GM18873 (cell line): ENCODE results near the gene ACYP2.
"Not testable (repeated sequence)": the region's sequence is repeated elsewhere in the genome, so short reads cannot be mapped to it uniquely, and the experiment has no call there.

Experiments used
- ATAC-seq: cut with Tn5 transposase; IDR thresholded peaks from one replicate; pipeline ENCODE4 v1.9.1; 2021; ENCODE audit warnings: mild to moderate bottlenecking, moderate library complexity, moderate number of reproducible peaks; ENCODE audit not compliant: unreplicated experiment, low FRiP score

The ACYP2 gene

DNA sequence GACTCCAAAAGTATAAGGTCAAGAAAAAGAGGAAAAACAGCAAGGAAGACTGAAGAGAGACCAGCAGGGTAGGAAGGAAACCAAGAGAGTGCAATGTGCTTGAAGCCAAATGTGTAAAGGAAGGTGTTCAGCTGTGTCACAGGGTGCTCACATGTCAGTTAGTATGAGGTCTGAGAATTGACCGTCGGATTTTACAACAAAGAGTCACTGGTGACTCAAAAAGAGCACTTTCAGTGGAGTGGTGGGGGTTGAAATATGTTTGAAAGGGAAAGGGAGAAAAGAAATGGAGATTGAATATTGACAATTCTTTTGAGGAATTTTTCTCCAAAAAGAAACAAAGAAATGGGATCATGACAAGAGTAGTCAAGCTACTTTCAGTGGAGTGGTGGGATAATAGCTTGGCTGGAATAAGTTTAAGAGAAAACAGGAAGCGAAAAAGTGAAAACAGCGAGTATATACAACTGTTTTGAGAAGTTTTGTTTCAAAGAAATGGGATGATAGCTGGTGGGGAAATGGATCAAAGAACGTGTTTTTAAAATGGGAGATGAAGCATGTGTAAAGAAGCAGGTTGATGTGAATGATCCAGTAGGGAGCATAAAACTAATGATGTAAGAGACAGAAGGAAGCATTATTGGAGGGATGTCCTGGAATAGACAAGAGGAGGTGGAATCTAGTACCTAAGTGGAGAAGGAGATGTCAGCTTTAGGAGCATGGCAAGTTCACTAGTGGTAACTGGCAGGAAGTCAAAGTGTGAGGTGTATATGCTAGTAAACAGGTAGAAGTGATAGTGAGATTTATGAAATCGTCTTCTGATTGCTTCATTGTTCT, 144.2 kb downstream of the ACYP2 start:
- peak; percentile 93 for ATAC-seq

DNA sequence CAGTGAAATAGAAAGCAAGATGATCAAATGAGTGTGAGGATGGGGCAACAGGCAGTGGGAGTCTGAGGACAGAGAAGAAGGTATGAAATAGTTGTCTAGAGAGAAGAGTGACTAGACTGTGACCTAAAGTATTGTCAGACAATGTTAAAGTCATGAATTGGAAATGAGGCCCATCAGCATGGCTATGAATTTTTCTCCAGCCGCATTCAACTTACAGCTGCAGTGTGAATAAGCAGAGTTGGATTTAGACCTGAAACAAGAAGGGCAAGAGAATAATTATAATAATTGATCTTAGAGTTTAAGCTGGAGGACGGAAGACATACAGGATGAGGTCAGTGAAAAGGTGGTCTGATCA, 144.8 kb downstream of the ACYP2 start:
- ATAC-seq: no peak

- no peak for ATAC-seq
Observed at GRCh38 chr2:54261537-54261936, 146.1 kb downstream of the ACYP2 start.

GRCh38 chr2:54262015-54262765, 146.8 kb downstream of the ACYP2 start:
- ATAC-seq: no peak

GRCh38 chr2:54265081-54265480, 149.7 kb downstream of the ACYP2 start:
- ATAC-seq: not testable (repeated sequence)

DNA sequence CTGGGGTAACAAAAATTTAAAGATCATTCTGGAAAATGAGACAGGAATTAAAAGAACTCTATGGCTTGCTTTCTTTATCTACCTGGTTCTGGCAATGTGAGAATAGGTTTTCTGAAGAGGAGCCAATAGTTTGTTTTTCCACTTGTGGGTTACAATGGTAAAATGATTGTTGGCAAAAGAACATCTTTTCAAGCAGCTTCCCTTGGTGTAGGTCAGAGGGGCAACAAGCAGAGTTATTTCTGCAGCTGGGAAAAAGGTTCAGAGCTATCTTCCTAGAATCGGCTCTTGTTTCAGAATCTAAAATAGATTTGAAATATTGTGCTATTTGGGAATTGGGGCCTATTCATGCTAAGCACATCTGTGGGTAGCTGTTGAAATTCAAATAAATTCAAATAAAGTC, 152.2 kb downstream of the ACYP2 start:
- ATAC-seq: no peak

GRCh38 chr2:54271189-54271588, 155.8 kb downstream of the ACYP2 start:
- no peak for ATAC-seq

DNA sequence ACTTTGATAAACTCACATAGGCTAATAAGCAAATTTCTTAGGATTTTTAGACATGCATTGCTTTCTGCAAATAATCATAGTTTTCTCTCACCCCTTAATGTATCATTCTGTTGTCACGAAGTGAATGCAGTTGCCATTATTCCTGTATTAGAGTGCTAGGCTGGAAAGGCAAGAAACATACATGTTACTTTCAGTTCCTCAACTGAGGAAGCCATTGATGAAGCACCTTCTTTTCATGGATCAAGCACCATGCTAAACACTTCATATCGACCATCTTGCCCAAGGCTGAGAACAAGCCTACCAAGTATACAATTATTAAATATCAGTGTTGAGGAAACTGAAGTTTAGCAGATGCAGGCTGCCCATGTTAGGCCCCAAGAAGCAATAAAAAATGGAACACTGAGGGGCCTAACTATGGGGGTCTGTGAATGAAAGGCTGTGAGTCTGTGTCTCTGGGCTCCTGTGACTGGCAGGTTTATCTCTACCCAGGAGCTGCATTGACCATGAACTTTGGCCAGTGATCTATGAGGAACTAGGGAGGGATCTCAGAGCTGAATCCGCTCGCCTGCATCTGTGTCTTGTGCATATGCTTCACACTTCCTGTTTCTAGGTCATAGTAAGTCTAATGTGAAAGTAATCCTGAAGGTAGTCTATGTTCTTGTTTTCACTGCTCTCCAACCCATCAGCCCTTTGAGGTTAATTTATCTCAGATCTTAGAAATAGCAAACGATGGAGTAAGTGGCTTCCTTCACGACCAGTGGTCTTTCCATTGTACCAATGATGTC, 156.6 kb downstream of the ACYP2 start:
- ATAC-seq: peak; percentile 90

GRCh38 chr2:54274781-54275242, 159.4 kb downstream of the ACYP2 start:
- ATAC-seq: no peak

GRCh38 chr2:54275541-54275940, 160.1 kb downstream of the ACYP2 start:
- ATAC-seq: no peak

GRCh38 chr2:54279385-54279784, 164.0 kb downstream of the ACYP2 start:
- ATAC-seq: no peak

DNA sequence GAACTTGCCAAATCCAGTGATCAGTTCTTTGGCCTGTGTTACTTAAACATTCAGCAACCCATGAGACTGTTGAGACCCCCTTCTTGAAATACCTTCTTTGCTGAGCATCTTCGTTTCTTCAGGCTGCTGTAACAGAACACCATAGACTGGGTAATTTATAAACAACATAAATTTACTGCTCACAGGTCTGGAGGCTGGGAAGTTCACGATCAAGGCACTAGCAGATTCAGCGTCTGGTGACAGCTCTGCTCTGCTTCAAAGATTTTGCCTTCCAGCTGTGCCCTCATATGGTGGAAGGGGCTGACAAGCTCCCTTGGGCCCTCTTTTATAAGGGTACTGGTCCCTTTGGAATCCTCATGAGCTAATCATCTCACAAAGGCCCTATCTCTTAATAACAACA, 169.4 kb downstream of the ACYP2 start:
- ATAC-seq: no peak

GRCh38 chr2:54285451-54285850, 170.0 kb downstream of the ACYP2 start:
- no peak for ATAC-seq

DNA sequence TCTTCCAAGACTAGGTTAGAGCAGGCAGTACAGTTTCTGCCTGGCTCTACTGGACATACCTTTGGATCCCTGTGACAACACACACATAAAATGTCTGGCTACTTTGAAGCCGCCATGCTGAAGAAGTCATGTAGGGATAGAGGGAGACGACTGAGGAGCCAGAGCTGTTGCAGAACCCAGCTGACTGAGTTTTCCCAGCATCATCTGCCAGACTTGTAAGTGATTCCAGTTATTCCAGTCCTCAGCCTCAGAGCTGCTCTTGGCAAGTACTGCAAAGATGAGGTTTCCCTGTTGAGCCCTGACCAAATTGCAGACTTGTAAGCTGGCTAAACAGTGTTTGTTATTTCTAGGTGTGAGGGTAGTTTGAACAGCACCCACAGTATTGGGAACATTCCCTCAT, 172.1 kb downstream of the ACYP2 start:
- ATAC-seq: no peak

GRCh38 chr2:54289917-54290316, 174.5 kb downstream of the ACYP2 start:
- ATAC-seq: no peak

- ATAC-seq: no peak
Observed at GRCh38 chr2:54290356-54291025, 175.1 kb downstream of the ACYP2 start.

GRCh38 chr2:54294665-54295064, 179.2 kb downstream of the ACYP2 start:
- not testable (repeated sequence) for ATAC-seq

GRCh38 chr2:54295911-54296310, 180.5 kb downstream of the ACYP2 start:
- no peak for ATAC-seq

DNA sequence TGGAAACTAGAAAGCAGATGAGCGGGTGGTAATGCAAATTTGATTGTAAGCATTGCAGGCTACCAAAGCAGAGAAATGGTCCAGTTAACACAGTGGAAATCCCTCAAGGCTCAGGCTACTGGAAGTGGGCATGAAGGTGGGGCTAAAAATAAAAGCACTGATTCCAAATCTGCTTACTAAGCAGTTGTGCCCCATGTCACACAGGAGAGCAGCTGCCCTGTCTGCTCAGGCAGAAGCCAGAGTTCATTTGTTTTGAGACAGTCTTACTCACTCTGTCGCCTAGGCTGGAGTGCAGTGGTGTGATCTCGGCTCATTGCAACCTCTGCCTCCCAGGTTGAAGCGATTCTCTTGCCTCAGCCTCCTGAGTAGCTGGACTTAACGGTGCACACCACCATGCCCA, 183.1 kb downstream of the ACYP2 start:
- ATAC-seq: no peak

DNA sequence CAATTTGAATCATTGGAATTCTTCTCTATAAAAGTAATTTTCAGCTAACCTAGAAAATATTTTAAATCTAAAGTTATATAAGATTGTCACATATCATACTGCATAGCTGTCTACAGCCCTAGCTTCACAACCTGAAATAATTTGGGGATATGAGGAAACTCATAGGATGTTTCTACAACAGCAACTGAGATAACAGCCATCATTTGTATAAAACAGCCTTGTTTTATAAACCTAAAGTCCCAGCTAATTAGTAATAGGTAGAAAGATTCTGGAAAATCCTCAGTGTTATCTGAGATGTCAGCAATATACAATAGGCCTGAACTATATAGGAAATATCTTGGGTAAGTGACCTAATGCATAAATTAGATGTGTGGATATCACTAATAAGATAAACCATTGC, 188.2 kb downstream of the ACYP2 start:
- ATAC-seq: no peak
